Glomerular visceral epithelial cell (primary cell): ENCODE measurements around the gene RNF186.
A peak's percentile ranks its signal among the peaks of the same experiment; 100 is the strongest.
"Not testable (repeated sequence)": the region's sequence is repeated elsewhere in the genome, so short reads cannot be mapped to it uniquely, and the experiment has no call there.

ENCODE experiments used
- DNase-seq: peaks from one replicate; pipeline ENCODE4 v3.0.0-alpha.2; 2016; ENCODE audit errors: extremely low spot score

RNF186 gene

GRCh38 chr1:19794583-19794982 is 20.5 kb downstream of the RNF186 start:
- DNase-seq, result no peak

DNA sequence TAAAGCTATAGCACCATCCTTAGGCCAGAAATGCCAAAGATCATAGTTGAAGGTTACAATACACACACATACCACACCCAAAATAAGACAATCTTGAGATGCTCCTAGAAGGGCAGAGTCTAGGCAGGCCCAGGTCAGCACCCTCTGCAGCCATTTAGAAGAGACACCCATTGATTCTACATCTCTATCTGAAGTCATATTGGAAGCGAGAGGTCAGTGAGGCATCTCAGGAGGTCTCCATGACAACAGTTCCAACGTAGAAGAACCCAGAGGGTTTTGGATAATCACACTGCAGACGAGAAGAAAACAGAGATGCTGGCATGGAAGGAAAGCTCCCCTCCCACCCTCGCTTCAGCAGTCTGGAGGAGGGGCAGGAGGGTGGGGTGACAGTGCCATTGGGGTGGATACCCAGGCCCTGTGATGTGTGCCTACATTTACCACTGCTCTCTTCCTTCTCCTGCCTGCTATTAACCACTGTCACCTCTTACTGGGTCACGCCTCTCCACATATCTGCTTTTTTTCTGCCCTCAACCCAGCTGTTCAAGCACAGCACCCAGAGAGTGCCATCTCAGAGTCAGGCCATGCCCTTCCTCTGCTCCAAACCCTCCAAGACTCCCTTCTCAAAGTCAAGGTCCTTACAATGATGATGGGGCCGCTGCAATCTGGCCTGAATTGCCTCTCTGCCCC is 21.6 kb downstream of the RNF186 start:
- DNase-seq, result no peak

GRCh38 chr1:19792237-19793002 is 22.7 kb downstream of the RNF186 start:
- DNase-seq, result no peak

DNA sequence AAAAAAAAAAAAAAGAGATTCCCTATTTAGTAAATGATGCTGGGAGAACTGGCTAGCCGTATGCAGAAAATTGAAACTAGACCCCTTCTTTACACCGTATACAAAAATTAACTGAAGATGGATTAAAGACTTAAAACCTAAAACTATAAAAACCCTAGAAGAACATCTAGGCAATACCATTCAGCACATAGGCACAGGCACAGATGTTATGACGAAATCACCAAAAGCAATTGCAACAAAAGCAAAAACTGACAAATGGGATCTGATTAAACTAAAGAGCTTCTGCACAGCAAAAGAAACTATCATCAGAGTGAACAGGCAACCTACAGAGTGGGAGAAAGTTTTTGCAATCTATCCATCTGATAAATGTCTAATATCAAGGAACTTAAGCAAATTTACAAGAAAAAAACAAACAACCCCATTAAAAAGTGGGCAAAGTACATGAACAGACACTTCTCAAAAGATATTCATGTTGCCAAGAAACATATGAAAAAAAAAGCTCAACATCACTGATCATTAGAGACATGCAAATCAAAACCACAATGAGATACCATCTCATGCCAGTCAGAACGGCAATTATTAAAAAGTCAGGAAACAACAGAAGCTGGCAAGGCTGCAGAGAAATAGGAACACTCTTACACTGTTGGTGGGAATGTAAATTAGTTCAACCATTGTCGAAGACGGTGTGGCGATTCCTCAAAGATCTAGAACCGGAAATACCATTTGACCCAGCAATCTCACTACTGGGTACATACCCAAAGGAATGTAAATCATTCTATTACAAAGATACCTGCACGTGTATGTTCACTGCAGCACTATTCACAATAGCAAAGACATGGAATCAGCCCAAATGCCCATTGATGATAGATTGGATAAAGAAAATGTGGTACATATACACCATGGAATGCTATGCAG is 24.8 kb downstream of the RNF186 start:
- DNase-seq, result not testable (repeated sequence)

- no peak for DNase-seq
Measured at GRCh38 chr1:19786988-19787423, 28.1 kb downstream of the RNF186 start.

DNA sequence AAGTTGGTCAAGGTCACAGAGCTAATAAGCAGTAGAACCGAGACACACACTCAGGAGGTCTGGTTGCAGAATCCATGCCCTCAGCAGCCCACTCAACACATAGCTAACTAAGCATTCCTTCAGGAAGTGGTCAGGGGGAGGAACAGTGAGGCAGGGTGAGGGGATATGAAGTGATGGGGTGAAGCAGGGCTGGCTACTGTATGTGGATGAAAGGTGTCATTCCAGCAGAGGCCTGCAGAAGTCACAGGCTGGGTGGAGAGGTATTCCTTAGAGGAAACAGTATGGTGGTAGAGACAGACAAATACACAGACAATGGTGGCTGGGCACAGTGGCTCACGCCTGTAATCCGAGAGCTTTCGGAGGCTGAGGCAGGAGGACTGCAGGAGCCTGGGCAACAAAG is 29.4 kb downstream of the RNF186 start:
- no peak for DNase-seq

- no peak for DNase-seq
Measured at GRCh38 chr1:19780267-19780877, 34.7 kb downstream of the RNF186 start.

DNA sequence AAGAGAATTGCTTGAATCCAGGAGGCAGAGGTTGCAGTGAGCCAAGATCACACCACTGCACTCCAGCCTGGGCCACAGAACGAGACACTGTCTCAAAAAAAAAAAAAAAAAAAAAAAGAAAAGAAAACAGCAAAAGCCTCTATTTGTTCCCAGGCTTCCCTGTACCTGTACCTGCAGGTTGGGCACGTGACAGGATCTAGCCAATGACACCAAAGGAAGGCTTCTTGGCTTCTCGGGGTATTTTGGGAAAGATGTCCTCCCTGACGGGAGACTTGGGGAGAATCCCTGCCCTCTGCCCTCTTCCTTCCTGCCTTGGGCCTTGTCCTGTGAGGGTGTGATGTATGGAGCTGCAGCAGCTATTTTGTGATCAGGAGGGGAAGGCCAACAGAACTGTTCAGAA is 38.1 kb downstream of the RNF186 start:
- DNase-seq, result no peak

DNA sequence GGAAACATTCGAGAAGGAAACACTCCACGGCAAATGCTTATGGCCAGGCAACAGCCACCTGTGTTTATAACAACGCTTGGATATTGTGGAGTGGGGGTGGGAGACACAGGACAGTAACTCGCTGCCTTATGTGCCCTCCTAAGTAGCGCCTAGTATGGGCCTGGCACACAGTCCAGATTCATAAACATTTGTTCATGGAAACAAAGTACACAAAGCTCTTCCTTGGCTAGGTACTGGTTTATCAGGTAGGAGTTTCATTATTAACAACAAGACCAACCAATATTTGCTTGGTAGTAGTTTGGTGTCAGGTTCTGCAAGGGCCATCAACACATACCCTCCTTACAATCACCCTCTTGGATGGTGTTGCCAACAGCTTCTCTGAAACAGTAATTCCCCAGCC is 38.8 kb downstream of the RNF186 start:
- no peak for DNase-seq

GRCh38 chr1:19775831-19776230 is 39.3 kb downstream of the RNF186 start:
- no peak for DNase-seq

- DNase-seq, result no peak
Measured at GRCh38 chr1:19775317-19775716, 39.8 kb downstream of the RNF186 start.

GRCh38 chr1:19774180-19774785 is 40.8 kb downstream of the RNF186 start:
- no peak for DNase-seq

- no peak for DNase-seq
Measured at GRCh38 chr1:19773485-19773884, 41.6 kb downstream of the RNF186 start.

- no peak for DNase-seq
Measured at GRCh38 chr1:19772053-19772452, 43.0 kb downstream of the RNF186 start.

DNA sequence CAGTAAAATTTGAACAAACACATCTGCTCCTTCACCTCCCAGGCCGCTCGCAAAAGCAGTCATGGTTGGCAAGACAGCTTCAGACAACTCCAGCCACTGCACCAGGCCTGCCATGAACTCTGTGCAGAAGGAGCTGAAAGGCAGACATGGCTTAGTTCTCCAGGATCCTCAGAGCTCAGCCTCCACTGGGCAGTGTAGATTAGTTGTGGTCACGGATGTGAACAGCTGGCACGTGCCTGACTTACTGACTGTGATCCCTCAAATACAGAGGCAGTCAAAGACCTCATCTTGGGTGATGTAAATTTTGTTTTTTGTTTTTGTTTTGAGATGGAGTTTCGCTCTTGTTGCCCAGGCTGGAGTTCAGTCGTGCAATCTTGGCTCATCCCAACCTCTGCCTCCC is 43.7 kb downstream of the RNF186 start:
- DNase-seq, result no peak

DNA sequence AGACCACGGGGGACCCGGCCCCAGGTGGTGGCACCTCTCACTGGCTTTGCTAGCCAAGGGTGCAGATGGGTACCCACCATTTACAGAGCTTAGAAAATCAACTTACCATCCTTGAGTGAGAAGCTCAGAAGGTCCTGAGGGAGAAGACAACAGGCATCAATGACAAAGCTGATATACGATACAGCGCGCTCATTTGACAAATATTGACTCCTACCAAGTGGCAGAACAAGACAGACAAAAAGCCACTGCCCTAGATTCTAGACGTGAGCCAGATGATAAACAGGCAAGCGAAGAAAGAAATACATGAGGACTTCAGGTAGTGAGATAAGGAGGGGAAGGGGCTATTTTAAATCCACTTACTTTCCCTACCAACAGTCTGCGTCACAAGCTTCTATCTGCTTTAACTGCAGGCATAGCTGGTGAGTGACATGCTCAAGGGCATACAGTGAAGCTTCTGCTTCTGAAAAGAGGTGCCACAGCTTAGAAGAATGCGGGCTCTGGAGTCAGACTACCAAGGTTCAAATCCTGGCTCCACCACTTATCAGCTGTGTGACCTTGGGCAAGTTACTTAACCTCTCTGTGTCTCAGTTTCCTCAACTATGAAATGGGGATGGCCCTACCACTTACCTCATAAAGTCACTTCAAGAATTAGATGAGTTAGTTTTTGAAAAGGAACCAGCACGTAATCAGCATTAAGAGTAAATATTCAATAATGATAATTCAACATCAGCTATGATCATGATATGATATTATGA is 44.5 kb downstream of the RNF186 start:
- DNase-seq, result no peak

DNA sequence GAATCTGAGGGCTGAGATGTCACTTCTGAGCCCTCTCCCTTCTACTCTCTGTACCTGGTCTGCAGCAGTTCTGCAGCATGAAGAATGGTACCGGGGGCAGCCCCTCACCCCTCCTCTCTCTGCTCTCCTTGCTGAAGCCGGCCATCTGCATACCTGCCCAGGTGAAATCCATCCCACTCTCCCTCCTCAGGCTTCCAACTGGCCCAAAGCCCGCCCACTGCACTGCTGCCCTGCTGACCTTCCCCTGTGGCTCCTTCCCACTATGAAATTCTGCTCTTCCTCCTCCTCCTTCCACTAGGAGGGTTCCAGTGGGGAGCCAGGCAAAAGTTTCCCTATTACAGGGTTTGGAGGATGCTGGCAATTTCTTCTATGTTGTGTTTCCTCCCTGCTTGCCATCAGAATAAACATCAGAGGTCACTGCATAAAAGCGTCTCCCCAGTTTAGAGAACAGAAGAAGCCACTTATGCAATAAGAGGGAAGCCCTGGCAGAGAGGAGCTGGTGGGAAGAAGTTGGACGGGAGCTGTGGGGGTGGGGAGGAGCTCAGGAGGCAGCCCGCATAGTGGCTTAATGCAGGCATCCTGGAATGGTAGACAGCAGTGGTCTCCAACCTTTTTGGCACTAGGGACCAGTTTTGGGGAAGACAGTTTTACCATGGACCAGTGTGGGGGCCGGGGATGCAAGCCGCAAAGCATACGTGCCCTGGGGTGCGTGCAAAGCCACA is 45.7 kb downstream of the RNF186 start:
- no peak for DNase-seq

- no peak for DNase-seq
Measured at GRCh38 chr1:19768353-19769210, 46.5 kb downstream of the RNF186 start.

- peak; percentile 89 for DNase-seq
Measured at GRCh38 chr1:19765623-19766022, 49.5 kb downstream of the RNF186 start.
